Activated CD4-positive, alpha-beta T cell treated with anti-CD3 and anti-CD28 coated beads, Interleukin-2, Interleukin-4, amounts not matched to agents 100 ng/mL and 50 ng/mL, durations not matched to agents 16 hours and 8 hours (primary cell): ENCODE measurements around the gene MAGI1.

ENCODE experiments used
- DNase-seq: peaks from one replicate; pipeline ENCODE4 v3.0.0-alpha.2; 2020; ENCODE audit warnings: low spot score

The MAGI1 gene

GRCh38 chr3:65664931-65665330 lies 373.8 kb downstream of the MAGI1 start:
- DNase-seq: no peak

GRCh38 chr3:65664446-65664845 lies 374.3 kb downstream of the MAGI1 start:
- DNase-seq: no peak

- no peak for DNase-seq
Observed at GRCh38 chr3:65662095-65662494, 376.6 kb downstream of the MAGI1 start.

- DNase-seq: no peak
Observed at GRCh38 chr3:65660000-65660598, 378.6 kb downstream of the MAGI1 start.

- no peak for DNase-seq
Observed at GRCh38 chr3:65659396-65659795, 379.3 kb downstream of the MAGI1 start.

GRCh38 chr3:65658401-65658800 lies 380.3 kb downstream of the MAGI1 start:
- no peak for DNase-seq

- no peak for DNase-seq
Observed at GRCh38 chr3:65655061-65655460, 383.7 kb downstream of the MAGI1 start.

GRCh38 chr3:65653731-65654130 lies 385.0 kb downstream of the MAGI1 start:
- DNase-seq: no peak

- DNase-seq: no peak
Observed at GRCh38 chr3:65650247-65650646, 388.5 kb downstream of the MAGI1 start.

- DNase-seq: no peak
Observed at GRCh38 chr3:65647369-65647768, 391.3 kb downstream of the MAGI1 start.

GRCh38 chr3:65642883-65643282 lies 395.8 kb downstream of the MAGI1 start:
- DNase-seq: no peak

GRCh38 chr3:65641777-65642176 lies 396.9 kb downstream of the MAGI1 start:
- DNase-seq: no peak

- DNase-seq: no peak
Observed at GRCh38 chr3:65641045-65641444, 397.7 kb downstream of the MAGI1 start.

- no peak for DNase-seq
Observed at GRCh38 chr3:65639444-65639843, 399.3 kb downstream of the MAGI1 start.

- no peak for DNase-seq
Observed at GRCh38 chr3:65638301-65638700, 400.4 kb downstream of the MAGI1 start.

- no peak for DNase-seq
Observed at GRCh38 chr3:65636326-65636725, 402.4 kb downstream of the MAGI1 start.

GRCh38 chr3:65635657-65636056 lies 403.1 kb downstream of the MAGI1 start:
- DNase-seq: no peak

GRCh38 chr3:65633018-65633638 lies 405.6 kb downstream of the MAGI1 start:
- DNase-seq: no peak

- DNase-seq: no peak
Observed at GRCh38 chr3:65632414-65632813, 406.3 kb downstream of the MAGI1 start.

GRCh38 chr3:65628978-65629377 lies 409.7 kb downstream of the MAGI1 start:
- no peak for DNase-seq

GRCh38 chr3:65627062-65627461 lies 411.7 kb downstream of the MAGI1 start:
- no peak for DNase-seq

- no peak for DNase-seq
Observed at GRCh38 chr3:65625305-65625704, 413.4 kb downstream of the MAGI1 start.

GRCh38 chr3:65623362-65623761 lies 415.4 kb downstream of the MAGI1 start:
- no peak for DNase-seq

- no peak for DNase-seq
Observed at GRCh38 chr3:65619888-65620287, 418.8 kb downstream of the MAGI1 start.
